GM13976 (cell line): Measurements from ENCODE around the gene HOXA6.
A peak's percentile ranks its signal among the peaks of the same experiment; 100 is the strongest.

Source experiments
- DNase-seq: peaks from one replicate; pipeline ENCODE4 v3.0.0; 2012; ENCODE audit warnings: low spot score
- CTCF ChIP-seq: IDR thresholded peaks from 2 replicates; pipeline ENCODE4 v1.5.1; 2012; ENCODE audit warnings: borderline replicate concordance, mild to moderate bottlenecking; ENCODE audit not compliant: insufficient read depth; ENCODE audit errors: extremely low read depth, missing control alignments, control extremely low read depth
- in situ Hi-C: fragments of 300-500 bp; cut with MboI; formaldehyde crosslinking; loops from one replicate; pipeline ENCODE4 v1.12.0; 2022; ENCODE audit warnings: low sequenced_read_pairs, mixed read lengths, inconsistent platforms; ENCODE audit not compliant: unreplicated experiment

HOXA6 gene

GRCh38 chr7:27151341-27151930 lies 3.9 kb upstream of the HOXA6 start:
- in situ Hi-C loops = loop anchor here (10.0 to 25.0 kb wide), 3 partner anchors 297 to 777 kb away; no protein-coding TSS in a partner anchor
- no peak for DNase-seq
- no peak for TF ChIP-seq CTCF

- peak; percentile 91 for DNase-seq
- TF ChIP-seq CTCF = peak; percentile 95
- in situ Hi-C loops = loop anchor here (10.0 to 25.0 kb wide), 3 partner anchors 296 to 776 kb away; no protein-coding TSS in a partner anchor
These were observed 3.2 kb upstream of the HOXA6 start for GRCh38 chr7:27150568-27151340.

- in situ Hi-C loops = loop anchor here (10.0 to 25.0 kb wide), 3 partner anchors 295 to 775 kb away; no protein-coding TSS in a partner anchor
- TF ChIP-seq CTCF = no peak
- no peak for DNase-seq
These were observed 2.4 kb upstream of the HOXA6 start for GRCh38 chr7:27149842-27150567.

- in situ Hi-C loops = no loop called here
- TF ChIP-seq CTCF = no peak
- peak; percentile 22 for DNase-seq
These were observed 1.4 kb upstream of the HOXA6 start for GRCh38 chr7:27148756-27149641.

GRCh38 chr7:27148031-27148755 lies 619 bp upstream of the HOXA6 start:
- no peak for DNase-seq
- no peak for TF ChIP-seq CTCF
- in situ Hi-C loops = no loop called here
